Measurements from ENCODE around the gene KIAA1958.

The KIAA1958 gene

GRCh38 chr9:112486221-112487007, at the start of gene KIAA1958:
TSS of gene KIAA1958 (plus strand) at chr9:112486827. CDS start at chr9:112574081, 87,254 bp downstream.
- DNase-seq: peak; percentile 87

- no peak for DNase-seq
These were observed 49.2 kb upstream of the KIAA1958 start for GRCh38 chr9:112437406-112437805.

GRCh38 chr9:112439171-112439570, 47.5 kb upstream of the KIAA1958 start:
- DNase-seq: no peak

GRCh38 chr9:112439825-112440224, 46.8 kb upstream of the KIAA1958 start:
- DNase-seq: no peak

- DNase-seq: peak; percentile 3
These were observed 43.4 kb upstream of the KIAA1958 start for GRCh38 chr9:112443200-112443599.

GRCh38 chr9:112443636-112444035, 43.0 kb upstream of the KIAA1958 start:
- DNase-seq: no peak

- no peak for DNase-seq
These were observed 41.4 kb upstream of the KIAA1958 start for GRCh38 chr9:112445196-112445595.

- peak; percentile 28 for DNase-seq
These were observed 40.5 kb upstream of the KIAA1958 start for GRCh38 chr9:112446080-112446479.

- no peak for DNase-seq
These were observed 40.1 kb upstream of the KIAA1958 start for GRCh38 chr9:112446526-112446925.

GRCh38 chr9:112447283-112447761, 39.3 kb upstream of the KIAA1958 start:
- peak; percentile 25 for DNase-seq

- DNase-seq: no peak
These were observed 23.8 kb upstream of the KIAA1958 start for GRCh38 chr9:112462855-112463254.

- DNase-seq: no peak
These were observed 21.3 kb upstream of the KIAA1958 start for GRCh38 chr9:112465352-112465751.

- no peak for DNase-seq
These were observed 13.6 kb upstream of the KIAA1958 start for GRCh38 chr9:112472996-112473395.

GRCh38 chr9:112473986-112474385, 12.6 kb upstream of the KIAA1958 start:
- DNase-seq: no peak

- DNase-seq: no peak
These were observed 11.3 kb upstream of the KIAA1958 start for GRCh38 chr9:112475318-112475717.

- no peak for DNase-seq
These were observed 9.3 kb upstream of the KIAA1958 start for GRCh38 chr9:112477330-112477729.

- DNase-seq: no peak
These were observed 7.4 kb upstream of the KIAA1958 start for GRCh38 chr9:112479221-112479620.

- no peak for DNase-seq
These were observed 2.0 kb upstream of the KIAA1958 start for GRCh38 chr9:112484607-112485006.

- no peak for DNase-seq
These were observed 1.1 kb upstream of the KIAA1958 start for GRCh38 chr9:112485574-112485973.

- DNase-seq: peak; percentile 48
These were observed 576 bp downstream of the KIAA1958 start for GRCh38 chr9:112487008-112487798.

GRCh38 chr9:112487799-112488340, 1.2 kb downstream of the KIAA1958 start:
- no peak for DNase-seq

GRCh38 chr9:112489039-112489546, 2.5 kb downstream of the KIAA1958 start:
- DNase-seq: no peak
